Neural crest cell (in vitro differentiated cells): Measurements from ENCODE around the gene HYAL2. TPM values are rescaled to one million over a fixed set of nuclear protein-coding genes. Genes with fewer than 3 reads are reported as not detected.

Source experiments
- DNase-seq: peaks from one replicate; pipeline ENCODE4 v3.0.0; 2021; ENCODE audit warnings: low read depth, mixed read lengths, low spot score
- H3K27ac Mint-ChIP-seq: one replicate; pipeline ENCODE4 v1.8.0; 2021; ENCODE audit warnings: mild to moderate bottlenecking, mixed read lengths; ENCODE audit not compliant: unreplicated experiment
- H3K27me3 Mint-ChIP-seq: 2 replicates; pipeline ENCODE4 v1.8.0; 2021; ENCODE audit warnings: low read depth, mild to moderate bottlenecking, mixed read lengths
- H3K36me3 Mint-ChIP-seq: 2 replicates; pipeline ENCODE4 v1.8.0; 2021; ENCODE audit warnings: low read depth, mild to moderate bottlenecking, mixed read lengths
- H3K4me1 Mint-ChIP-seq: 2 replicates; pipeline ENCODE4 v1.8.0; 2021; ENCODE audit warnings: mixed read lengths
- H3K4me3 Mint-ChIP-seq: one replicate; pipeline ENCODE4 v1.8.0; 2021; ENCODE audit warnings: mild to moderate bottlenecking, mixed read lengths
- H3K9me3 Mint-ChIP-seq: 2 replicates; pipeline ENCODE4 v1.8.0; 2021; ENCODE audit warnings: mixed read lengths
- total RNA-seq: library from RNA; stranded (reverse); gene quantifications from 2 replicates; pipeline ENCODE4 v1.2.1, GENCODE V29; 2021
- TF ChIP-seq, protein P1 (sequence below): fragments of 200-600 bp; sonication (generic); conservative IDR thresholded peaks from 2 replicates; pipeline ENCODE4 v1.5.0; 2021; ENCODE audit warnings: antibody characterized with exemption, mild to moderate bottlenecking

Gene HYAL2
- total RNA-seq, 1 donor from 2014 or later = 78.0 TPM

DNA sequence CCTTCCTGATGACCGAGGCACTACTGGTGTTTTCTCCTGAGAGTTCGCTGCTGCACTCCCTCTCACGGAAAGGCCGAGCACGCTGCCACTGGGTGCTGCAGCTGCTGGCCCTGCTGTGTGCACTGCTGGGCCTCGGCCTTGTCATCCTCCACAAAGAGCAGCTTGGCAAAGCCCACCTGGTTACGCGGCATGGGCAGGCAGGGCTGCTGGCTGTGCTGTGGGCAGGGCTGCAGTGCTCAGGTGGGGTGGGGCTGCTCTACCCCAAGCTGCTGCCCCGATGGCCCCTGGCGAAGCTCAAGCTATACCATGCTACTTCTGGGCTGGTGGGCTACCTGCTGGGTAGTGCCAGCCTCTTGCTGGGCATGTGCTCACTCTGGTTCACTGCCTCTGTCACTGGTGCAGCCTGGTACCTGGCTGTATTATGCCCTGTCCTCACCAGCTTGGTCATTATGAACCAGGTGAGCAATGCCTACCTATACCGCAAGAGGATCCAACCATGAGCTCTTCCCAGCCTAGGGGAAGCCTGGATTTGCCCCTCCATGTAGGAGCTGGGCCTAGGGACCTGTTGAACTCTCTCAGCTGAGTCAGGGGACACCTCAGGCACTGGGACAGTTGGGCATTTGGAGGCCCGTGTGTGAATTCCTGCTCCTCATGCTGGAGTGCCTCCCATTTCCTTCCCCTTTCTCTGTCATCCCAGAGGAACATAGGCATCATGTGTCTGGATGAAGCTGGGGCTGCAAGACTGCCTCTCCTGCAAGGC, 30.9 kb upstream of the HYAL2 start:
- Mint-ChIP-seq H3K36me3 (no peaks in the 10 kb centered on the region), H3K4me3 (peak overlapping the region; percentile 66), H3K27ac (no peak overlapping the region), H3K4me1 (peaks cover 45% of the 10 kb centered on the region), H3K9me3 (no peaks in the 10 kb centered on the region), H3K27me3 (peaks cover 3% of the 10 kb centered on the region)
- TF ChIP-seq, protein P1, sequence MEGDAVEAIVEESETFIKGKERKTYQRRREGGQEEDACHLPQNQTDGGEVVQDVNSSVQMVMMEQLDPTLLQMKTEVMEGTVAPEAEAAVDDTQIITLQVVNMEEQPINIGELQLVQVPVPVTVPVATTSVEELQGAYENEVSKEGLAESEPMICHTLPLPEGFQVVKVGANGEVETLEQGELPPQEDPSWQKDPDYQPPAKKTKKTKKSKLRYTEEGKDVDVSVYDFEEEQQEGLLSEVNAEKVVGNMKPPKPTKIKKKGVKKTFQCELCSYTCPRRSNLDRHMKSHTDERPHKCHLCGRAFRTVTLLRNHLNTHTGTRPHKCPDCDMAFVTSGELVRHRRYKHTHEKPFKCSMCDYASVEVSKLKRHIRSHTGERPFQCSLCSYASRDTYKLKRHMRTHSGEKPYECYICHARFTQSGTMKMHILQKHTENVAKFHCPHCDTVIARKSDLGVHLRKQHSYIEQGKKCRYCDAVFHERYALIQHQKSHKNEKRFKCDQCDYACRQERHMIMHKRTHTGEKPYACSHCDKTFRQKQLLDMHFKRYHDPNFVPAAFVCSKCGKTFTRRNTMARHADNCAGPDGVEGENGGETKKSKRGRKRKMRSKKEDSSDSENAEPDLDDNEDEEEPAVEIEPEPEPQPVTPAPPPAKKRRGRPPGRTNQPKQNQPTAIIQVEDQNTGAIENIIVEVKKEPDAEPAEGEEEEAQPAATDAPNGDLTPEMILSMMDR = no peak
- no peak for DNase-seq

- Mint-ChIP-seq H3K36me3 (no peaks in the 10 kb centered on the region), H3K27ac (no peak overlapping the region), H3K27me3 (peaks cover 3% of the 10 kb centered on the region), H3K4me1 (peaks cover 38% of the 10 kb centered on the region), H3K4me3 (peak overlapping the region; percentile 41), H3K9me3 (no peaks in the 10 kb centered on the region)
- DNase-seq = no peak
- TF ChIP-seq, protein P1 = no peak
Observed at GRCh38 chr3:50352781-50353180, 30.2 kb upstream of the HYAL2 start.

GRCh38 chr3:50351323-50351697, 28.8 kb upstream of the HYAL2 start:
- TF ChIP-seq, protein P1 = no peak
- Mint-ChIP-seq H3K4me1 (peaks cover 33% of the 10 kb centered on the region), H3K9me3 (no peaks in the 10 kb centered on the region), H3K27me3 (peaks cover 3% of the 10 kb centered on the region), H3K36me3 (no peaks in the 10 kb centered on the region), H3K27ac (no peak overlapping the region), H3K4me3 (peak overlapping the region; percentile 99)
- DNase-seq = no peak

- Mint-ChIP-seq H3K27ac (peak within 1 kb of the TSS; percentile 98), H3K4me3 (peak within 1 kb of the TSS; percentile 99), H3K27me3 (peaks cover 7% of the 10 kb centered on the region), H3K9me3 (no peaks in the 10 kb centered on the region), H3K36me3 (no peaks in the 10 kb centered on the region), H3K4me1 (peaks cover 37% of the 10 kb centered on the region)
- peak; percentile 94 for DNase-seq
- TF ChIP-seq, protein P1 = no peak
Observed at GRCh38 chr3:50350527-50351322, 28.2 kb upstream of the HYAL2 start, which contains the start of the genes CYB561D2 and NPRL2. Gene CYB561D2 (plus strand): TSS chr3:50350862. CDS start chr3:50351434, 572 bp downstream. Gene NPRL2 (minus strand): TSS chr3:50350775. CDS start chr3:50350652, 123 bp downstream.

DNA sequence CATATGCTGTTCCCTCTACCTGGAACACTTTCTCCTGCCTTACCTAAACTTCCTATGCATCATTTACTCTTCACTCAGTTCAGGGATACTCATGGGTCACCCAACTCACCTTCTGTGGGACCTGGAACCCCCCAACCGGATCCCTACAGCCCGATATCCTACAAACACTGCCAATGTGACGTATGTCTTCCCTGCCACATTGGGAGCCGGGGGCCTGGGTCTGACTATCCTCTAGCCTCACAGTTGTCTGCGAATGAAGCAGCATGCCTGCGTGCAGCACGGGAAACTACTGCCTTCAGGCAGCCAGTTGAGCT, 27.6 kb upstream of the HYAL2 start:
- Mint-ChIP-seq H3K27me3 (peaks cover 10% of the 10 kb centered on the region), H3K36me3 (no peaks in the 10 kb centered on the region), H3K9me3 (no peaks in the 10 kb centered on the region), H3K27ac (peak overlapping the region; percentile 67), H3K4me3 (peak overlapping the region; percentile 99), H3K4me1 (peaks cover 37% of the 10 kb centered on the region)
- TF ChIP-seq, protein P1 = no peak
- no peak for DNase-seq
